ENCODE data around the gene GATA3.

GATA3 gene

DNA sequence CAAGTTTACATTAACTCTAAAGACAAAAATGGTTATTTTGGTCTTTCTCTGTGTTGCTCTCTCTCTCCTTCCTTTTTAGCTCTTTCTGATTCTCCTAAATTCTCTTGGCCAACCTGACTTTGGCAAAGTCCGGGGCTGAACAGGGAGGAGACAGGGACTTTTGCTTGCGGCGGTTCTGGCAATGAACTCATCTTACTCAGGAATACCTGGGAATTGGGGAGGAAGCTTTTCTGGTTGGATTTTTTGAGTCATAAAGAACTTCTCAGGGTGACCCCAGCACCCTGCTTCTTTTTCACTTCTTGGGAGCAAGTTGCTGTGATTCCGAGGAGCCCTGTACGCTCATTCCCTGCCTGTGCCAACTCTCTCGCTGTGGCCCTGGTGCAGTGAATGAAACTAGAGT lies 16.0 kb downstream of the GATA3 start:
- no peaks in the 10 kb centered on the region for H3K27me3 ChIP-seq (replicated peaks; ENCODE audit: control insufficient read depth, insufficient read depth, low read length)
- TF ChIP-seq, protein P1, sequence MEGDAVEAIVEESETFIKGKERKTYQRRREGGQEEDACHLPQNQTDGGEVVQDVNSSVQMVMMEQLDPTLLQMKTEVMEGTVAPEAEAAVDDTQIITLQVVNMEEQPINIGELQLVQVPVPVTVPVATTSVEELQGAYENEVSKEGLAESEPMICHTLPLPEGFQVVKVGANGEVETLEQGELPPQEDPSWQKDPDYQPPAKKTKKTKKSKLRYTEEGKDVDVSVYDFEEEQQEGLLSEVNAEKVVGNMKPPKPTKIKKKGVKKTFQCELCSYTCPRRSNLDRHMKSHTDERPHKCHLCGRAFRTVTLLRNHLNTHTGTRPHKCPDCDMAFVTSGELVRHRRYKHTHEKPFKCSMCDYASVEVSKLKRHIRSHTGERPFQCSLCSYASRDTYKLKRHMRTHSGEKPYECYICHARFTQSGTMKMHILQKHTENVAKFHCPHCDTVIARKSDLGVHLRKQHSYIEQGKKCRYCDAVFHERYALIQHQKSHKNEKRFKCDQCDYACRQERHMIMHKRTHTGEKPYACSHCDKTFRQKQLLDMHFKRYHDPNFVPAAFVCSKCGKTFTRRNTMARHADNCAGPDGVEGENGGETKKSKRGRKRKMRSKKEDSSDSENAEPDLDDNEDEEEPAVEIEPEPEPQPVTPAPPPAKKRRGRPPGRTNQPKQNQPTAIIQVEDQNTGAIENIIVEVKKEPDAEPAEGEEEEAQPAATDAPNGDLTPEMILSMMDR (IDR thresholded peaks at IDR 0.05; ENCODE audit: insufficient read depth, low read length, poor library complexity, severe bottlenecking): no peak
- peaks cover 10% of the 10 kb centered on the region for H3K36me3 ChIP-seq (ENCODE audit: control insufficient read depth, insufficient read depth, low read length)
- no peak for DNase-seq (ENCODE audit: extremely low read depth, insufficient read length)
- H3K4me3 ChIP-seq (replicated peaks; ENCODE audit: low read depth, low read length): no peak overlapping the region

DNA sequence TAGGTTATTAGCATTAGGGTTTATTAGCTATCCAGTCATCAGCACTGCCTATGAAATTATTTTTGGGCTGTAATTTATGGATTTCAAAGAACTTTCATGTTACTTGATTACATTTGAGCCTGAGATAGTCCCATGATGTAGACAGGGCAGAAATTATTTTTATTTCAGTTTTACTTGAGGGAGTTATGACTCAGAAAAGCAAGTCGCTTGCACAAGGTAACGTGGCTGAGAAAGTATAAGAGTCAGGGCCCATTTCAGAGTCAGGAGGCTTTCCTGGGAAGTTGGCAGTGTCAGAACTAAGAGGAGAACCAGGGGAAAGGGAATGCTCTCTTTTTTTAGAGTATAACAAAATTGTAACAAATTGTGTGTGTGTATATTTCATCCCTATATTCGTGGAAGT lies 16.5 kb downstream of the GATA3 start:
- H3K4me3 ChIP-seq (replicated peaks; ENCODE audit: low read depth, low read length): no peak overlapping the region
- TF ChIP-seq, protein P1 (IDR thresholded peaks at IDR 0.05; ENCODE audit: insufficient read depth, low read length, poor library complexity, severe bottlenecking): no peak
- H3K36me3 ChIP-seq (ENCODE audit: control insufficient read depth, insufficient read depth, low read length): peaks cover 10% of the 10 kb centered on the region
- no peaks in the 10 kb centered on the region for H3K27me3 ChIP-seq (replicated peaks; ENCODE audit: control insufficient read depth, insufficient read depth, low read length)
- DNase-seq (ENCODE audit: extremely low read depth, insufficient read length): no peak

DNA sequence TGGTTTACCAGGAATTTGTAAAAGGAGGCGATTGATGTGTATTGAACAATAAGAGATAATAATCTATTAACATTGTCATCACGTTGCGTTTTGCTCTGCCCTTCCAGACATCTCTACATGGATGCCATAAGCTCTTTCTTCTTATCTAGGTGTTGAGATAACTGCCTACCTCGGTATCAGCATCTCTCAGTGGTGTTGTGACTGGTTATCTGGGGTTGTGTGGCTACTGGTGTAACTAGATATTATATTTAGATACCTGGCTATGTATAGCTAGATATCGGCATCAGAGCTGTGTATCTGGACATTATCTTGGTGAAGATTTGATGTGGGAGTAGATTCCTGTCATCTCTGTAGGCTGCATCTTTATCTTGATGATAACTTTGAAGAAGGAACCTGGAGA lies 17.2 kb downstream of the GATA3 start:
- no peak for DNase-seq (ENCODE audit: extremely low read depth, insufficient read length)
- Histone ChIP-seq H3K4me3 (replicated peaks; ENCODE audit: low read depth, low read length) (no peak overlapping the region), H3K27me3 (replicated peaks; ENCODE audit: control insufficient read depth, insufficient read depth, low read length) (no peaks in the 10 kb centered on the region), H3K36me3 (ENCODE audit: control insufficient read depth, insufficient read depth, low read length) (peaks cover 10% of the 10 kb centered on the region)
- TF ChIP-seq, protein P1 (IDR thresholded peaks at IDR 0.05; ENCODE audit: insufficient read depth, low read length, poor library complexity, severe bottlenecking): no peak

DNA sequence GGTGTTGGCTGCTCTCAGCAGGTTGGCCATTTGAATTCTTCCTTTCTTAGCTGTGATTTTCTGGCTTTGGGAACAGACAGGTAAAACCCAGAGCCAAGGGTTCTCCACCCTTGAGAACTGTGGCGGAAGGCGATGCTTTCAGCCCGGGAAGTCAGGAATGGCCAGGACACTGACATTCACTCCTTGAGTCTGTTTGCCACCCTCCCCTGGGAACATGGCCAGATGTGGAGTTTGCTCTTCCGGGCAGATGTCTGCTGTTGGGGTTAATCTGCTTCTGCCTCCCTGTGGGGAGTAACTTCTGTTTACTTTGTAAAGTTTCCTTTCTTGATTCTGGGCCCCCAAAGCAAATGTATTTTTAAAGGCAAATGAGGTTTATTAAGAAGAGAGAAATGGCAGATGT lies 17.7 kb downstream of the GATA3 start:
- Histone ChIP-seq H3K36me3 (ENCODE audit: control insufficient read depth, insufficient read depth, low read length) (peaks cover 10% of the 10 kb centered on the region), H3K27me3 (replicated peaks; ENCODE audit: control insufficient read depth, insufficient read depth, low read length) (no peaks in the 10 kb centered on the region), H3K4me3 (replicated peaks; ENCODE audit: low read depth, low read length) (no peak overlapping the region)
- DNase-seq (ENCODE audit: extremely low read depth, insufficient read length): no peak
- TF ChIP-seq, protein P1 (IDR thresholded peaks at IDR 0.05; ENCODE audit: insufficient read depth, low read length, poor library complexity, severe bottlenecking): no peak

DNA sequence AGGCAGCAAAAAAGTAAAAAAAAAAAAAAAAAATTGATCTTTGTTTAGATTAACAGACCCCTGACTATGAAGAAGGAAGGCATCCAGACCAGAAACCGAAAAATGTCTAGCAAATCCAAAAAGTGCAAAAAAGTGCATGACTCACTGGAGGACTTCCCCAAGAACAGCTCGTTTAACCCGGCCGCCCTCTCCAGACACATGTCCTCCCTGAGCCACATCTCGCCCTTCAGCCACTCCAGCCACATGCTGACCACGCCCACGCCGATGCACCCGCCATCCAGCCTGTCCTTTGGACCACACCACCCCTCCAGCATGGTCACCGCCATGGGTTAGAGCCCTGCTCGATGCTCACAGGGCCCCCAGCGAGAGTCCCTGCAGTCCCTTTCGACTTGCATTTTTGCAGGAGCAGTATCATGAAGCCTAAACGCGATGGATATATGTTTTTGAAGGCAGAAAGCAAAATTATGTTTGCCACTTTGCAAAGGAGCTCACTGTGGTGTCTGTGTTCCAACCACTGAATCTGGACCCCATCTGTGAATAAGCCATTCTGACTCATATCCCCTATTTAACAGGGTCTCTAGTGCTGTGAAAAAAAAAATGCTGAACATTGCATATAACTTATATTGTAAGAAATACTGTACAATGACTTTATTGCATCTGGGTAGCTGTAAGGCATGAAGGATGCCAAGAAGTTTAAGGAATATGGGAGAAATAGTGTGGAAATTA lies 19.4 kb downstream of the GATA3 start:
- H3K36me3 ChIP-seq (ENCODE audit: control insufficient read depth, insufficient read depth, low read length): peaks cover 7% of the 10 kb centered on the region
- no peaks in the 10 kb centered on the region for H3K27me3 ChIP-seq (replicated peaks; ENCODE audit: control insufficient read depth, insufficient read depth, low read length)
- H3K4me3 ChIP-seq (replicated peaks; ENCODE audit: low read depth, low read length): no peak overlapping the region
- no peak for DNase-seq (ENCODE audit: extremely low read depth, insufficient read length)
- TF ChIP-seq, protein P1 (IDR thresholded peaks at IDR 0.05; ENCODE audit: insufficient read depth, low read length, poor library complexity, severe bottlenecking): no peak

DNA sequence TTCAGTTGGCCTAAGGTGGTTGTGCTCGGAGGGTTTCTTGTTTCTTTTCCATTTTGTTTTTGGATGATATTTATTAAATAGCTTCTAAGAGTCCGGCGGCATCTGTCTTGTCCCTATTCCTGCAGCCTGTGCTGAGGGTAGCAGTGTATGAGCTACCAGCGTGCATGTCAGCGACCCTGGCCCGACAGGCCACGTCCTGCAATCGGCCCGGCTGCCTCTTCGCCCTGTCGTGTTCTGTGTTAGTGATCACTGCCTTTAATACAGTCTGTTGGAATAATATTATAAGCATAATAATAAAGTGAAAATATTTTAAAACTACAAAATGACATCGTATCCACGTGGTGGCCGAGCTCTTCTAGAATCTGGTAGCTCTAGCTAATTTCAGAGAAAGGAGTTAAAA lies 20.4 kb downstream of the GATA3 start:
- TF ChIP-seq, protein P1 (IDR thresholded peaks at IDR 0.05; ENCODE audit: insufficient read depth, low read length, poor library complexity, severe bottlenecking): no peak
- Histone ChIP-seq H3K36me3 (ENCODE audit: control insufficient read depth, insufficient read depth, low read length) (peaks cover 5% of the 10 kb centered on the region; the same call in 1 of the 2 replicates), H3K27me3 (replicated peaks; ENCODE audit: control insufficient read depth, insufficient read depth, low read length) (no peaks in the 10 kb centered on the region), H3K4me3 (replicated peaks; ENCODE audit: low read depth, low read length) (no peak overlapping the region)
- DNase-seq (ENCODE audit: extremely low read depth, insufficient read length): no peak

All from GM06990 (cell line).